ENCODE measurements around the gene CACNA1C.

The CACNA1C gene

DNA sequence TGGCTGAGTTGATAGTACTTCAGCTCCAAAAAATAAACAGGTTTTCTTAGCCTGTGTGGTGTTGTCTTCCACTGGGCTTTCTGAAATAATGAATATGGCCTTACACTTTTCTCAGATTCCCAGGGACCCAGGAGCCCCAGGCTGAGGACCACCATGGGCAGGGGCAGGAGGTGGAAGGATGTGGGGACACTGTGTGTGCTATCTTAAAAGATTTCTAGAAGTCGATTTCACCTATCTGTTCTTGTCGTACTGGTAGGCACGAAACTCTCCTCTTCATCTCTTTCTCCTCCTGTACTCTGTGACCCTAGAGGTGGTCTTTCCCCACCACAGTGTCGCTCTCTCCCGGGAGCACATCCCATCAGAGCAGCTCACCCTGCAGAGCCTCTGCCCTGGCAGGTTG, 634.3 kb downstream of the CACNA1C start:
- no peak for DNase-seq

- no peak for DNase-seq
Observed at GRCh38 chr12:2687726-2688125, 634.9 kb downstream of the CACNA1C start.

GRCh38 chr12:2688381-2688931, 635.7 kb downstream of the CACNA1C start:
- no peak for DNase-seq

DNA sequence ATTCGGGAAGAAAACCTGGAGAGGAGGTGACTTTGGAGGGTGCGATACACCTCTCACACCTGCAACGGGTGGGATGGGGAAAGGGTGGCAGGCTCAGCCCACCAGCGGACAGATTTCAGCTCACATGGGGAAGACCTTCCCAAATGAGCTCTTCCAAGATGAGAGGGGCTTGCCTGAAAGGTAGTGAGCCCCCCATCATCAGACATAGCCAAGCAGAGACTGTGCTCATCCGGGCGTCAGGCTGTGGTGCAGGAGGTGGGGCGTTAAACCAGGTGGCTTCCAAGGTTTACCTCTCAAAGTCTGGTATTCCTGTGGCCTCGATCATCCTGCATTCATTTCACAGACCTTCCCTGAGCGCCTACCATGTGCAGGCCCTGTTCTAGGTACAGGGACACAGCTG, 636.6 kb downstream of the CACNA1C start:
- no peak for DNase-seq

DNA sequence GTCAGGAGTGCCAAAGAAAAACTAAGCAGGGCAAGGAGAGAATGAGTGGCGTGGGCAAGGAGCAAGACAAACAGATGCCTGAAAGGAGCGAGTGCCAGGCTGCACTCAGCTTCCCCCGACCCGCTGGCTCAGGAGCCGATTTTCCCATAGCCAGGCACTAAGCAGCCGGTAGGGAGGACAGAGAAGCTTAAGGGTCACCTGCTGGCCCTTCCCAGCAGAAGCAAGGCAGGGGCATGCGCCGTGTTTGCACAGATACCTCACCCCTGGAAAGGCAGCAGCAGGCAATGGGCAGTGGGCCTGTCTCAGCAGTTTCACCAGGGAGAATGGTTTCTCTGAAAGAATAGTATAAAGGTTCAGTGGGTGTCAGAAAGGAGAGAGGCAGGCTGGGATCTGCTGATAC, 637.1 kb downstream of the CACNA1C start:
- no peak for DNase-seq

DNA sequence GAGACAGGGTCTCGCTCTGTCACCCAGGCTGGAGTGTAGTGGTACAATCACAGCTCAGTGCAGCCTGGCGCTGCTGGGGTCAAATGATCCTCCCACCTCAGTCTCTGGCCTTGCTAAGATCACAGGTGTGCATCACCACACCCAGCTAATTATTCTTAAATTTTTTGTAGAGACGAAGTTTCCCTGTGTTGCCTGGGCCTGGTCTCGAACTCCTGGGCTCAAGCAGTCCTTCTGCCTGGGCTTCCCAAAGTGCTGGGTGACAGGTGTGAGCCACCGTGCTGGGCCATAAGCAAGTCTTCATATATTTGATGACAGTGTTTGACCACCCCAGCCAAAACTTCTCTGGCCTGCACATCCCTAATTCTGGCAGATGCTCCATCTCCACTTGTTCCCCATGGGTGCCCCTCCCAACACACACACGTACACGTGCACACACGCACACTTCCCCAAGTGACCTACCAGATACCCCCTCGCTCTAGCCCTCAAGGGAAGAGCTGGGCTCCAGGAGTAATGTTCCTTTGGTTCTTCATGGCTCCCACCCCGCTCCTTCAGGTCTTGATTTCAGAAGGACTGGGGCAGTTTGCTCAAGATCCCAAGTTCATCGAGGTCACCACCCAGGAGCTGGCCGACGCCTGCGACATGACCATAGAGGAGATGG, 637.7 kb downstream of the CACNA1C start:
- no peak for DNase-seq

DNA sequence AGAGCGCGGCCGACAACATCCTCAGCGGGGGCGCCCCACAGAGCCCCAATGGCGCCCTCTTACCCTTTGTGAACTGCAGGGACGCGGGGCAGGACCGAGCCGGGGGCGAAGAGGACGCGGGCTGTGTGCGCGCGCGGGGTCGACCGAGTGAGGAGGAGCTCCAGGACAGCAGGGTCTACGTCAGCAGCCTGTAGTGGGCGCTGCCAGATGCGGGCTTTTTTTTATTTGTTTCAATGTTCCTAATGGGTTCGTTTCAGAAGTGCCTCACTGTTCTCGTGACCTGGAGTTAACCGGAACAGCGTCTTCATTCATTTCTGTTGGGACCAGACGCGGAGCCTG, 638.2 kb downstream of the CACNA1C start:
- DNase-seq: peak; percentile 43

DNA sequence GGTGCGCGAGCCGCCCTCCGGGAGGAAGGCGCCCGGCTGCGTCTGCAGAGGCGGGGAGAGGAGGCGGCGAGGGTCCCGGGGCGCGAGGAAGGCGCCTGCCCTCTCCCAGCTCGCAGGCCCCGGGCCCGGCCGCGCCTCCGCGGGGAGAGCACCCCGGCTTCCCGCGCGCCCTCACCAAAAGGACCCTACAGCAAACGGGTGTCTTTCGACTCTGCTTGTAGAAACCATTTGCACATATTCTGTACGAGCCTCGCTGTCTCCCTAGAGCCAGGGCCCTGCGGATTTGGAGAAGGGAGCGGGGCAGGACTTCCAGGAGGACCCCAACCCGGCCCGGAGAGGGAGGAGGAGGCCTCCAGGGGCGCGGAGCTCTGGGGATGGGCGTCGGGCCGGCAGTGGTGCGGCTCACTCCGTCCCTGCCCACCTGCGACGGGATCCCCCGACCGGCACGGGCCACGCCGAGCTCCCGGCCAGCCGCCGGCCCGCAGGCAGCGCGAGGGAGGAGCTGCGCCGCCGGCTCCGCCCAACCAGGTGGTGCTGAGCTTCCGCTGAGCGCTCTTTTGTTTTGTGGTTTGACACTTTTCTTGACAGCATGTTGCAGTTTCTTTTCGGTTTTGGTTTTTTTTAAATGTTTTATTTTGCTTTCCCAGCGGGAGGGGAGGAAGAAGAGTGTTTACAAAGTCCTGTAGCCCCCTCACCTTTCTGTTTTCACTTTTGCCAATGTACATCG, 638.7 kb downstream of the CACNA1C start:
- DNase-seq: peak; percentile 1

- DNase-seq: no peak
Observed at GRCh38 chr12:2692080-2692479, 639.3 kb downstream of the CACNA1C start.

DNA sequence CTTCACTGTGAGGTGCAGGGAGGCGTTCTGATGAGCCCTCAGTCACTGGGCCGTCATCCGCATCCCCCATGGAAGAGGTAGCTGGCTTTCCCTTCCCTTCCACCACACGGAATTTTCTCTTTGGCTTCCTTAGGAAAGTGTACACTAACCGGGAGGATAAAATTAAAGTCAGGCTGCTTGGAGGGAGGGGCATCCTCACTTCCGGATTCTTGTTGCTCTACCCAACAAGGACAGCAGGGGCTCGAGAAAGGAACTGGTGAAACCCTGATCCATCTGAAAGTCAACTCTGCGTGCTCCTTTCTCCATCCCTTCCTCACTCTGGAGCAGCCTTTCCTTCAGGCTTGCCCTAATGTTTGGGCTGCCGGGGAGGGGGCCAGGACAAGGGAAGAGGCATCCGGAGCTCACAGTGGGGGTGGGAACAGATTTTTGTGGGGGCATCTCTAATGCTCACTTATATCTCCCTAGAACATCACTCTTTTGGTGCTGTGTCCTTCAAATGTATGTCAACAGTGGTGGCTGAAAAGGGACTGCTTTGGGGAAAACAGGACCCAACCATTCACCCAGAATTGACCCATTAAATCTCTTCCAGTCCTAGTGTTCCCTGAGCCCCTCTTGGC, 640.6 kb downstream of the CACNA1C start:
- peak; percentile 19 for DNase-seq

- no peak for DNase-seq
Observed at GRCh38 chr12:2693980-2694610, 641.3 kb downstream of the CACNA1C start.

DNA sequence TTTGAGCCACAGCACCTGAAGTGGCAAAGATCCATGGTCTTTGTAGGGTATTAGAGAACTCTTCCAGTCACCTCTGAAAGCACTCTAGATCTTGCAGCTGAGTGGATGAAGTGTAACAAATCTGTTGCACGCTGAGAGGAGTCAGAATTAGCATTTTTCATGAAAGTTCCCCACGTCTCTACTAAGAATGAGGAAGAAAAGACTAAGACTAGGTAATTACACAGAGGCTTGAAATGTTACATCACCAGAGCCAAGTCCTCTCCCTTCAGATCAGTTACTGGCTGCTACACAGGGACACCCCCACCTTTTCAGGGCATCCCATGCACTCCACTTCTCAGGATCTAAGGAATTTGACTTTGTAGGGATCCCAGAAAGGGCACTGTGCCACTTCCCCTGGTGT, 643.3 kb downstream of the CACNA1C start:
- peak; percentile 29 for DNase-seq

DNA sequence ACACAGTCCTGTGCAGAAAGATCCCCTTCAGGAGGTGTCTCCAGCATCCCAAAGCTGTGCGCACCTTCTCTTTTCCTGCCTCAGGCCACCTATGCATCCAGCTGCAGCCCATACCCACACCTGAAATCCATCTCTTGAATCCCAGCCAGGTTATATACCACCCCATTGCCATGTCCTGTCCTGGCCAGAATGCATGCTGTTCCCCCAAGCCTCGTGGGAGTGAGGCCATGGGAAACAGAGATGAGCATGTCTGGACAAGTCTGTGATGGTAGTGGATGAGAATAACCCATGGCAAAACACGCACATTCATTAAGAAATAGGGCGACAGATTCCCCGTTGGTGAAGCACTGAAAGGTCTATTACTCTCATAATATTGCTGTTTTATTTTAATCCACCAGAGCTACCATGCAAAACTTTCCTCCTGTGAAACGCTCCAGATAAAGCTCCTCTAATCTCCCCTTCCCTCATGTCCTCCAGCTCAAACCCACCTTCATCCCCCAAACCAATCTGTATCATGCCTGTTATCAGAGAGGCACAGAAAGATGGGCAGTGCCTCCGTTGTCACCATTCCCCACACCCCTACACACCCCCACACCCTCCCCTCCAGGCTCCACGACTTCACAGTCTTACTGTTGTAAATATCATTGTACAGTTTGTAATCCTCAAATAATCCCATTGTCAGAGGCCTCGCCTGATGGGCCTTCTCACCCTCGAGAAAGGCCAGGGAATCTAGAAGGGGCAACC, 644.4 kb downstream of the CACNA1C start:
- DNase-seq: no peak

DNA sequence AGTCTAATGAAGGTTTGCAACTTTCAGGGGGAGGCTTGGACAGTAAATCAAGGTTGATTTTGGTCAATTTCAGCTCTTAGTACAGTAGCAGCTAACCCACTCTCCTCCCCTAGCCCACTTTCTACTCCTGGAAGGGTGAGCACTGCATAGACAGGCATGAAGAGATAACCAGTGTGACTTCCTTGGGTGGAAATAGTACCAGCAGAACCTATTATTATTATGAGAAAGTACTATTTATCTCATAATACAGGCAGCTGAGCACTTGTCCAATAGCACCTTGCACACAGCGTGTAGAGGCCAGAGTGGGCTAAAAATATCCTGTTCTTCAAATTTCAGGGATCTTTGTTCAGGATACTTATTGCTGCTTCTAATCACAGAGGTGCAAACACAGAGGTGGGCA, 645.8 kb downstream of the CACNA1C start:
- no peak for DNase-seq

DNA sequence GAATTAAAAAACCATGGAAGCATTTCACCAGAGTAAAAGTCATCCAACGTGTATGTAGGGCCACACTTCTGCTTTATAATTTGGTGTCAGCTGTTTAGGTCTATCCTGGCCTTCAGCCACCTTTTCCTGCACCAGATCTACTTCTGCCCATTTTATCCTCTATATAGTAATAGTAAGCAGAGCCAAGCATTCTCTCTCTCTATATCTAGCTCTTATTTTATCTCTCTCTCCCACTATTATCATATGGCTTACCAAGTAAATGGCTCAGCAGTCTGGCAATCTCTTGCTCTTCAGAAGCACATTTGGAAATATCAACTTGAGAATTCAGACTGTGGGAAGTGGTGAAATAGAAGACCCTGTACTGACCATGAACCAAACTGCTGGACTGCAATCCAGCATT, 657.9 kb downstream of the CACNA1C start:
- DNase-seq: no peak

DNA sequence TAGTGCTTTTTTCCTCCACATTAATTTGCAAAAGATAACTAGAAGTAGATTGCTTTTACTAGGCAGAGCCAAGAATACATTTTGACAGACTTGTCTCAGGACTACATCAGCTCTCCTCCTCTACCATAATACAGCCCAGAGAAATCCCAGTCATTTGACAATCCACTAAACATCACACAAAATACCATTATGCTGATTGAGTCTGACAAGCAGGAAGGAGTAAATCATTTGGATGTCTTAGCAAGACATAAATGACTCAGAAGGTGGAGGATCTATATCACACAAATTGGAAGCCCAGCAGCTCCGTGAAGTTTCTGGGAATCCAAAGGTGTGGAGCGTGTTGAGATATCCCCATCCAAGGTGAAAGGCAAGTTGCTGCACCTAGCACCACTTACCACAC, 666.6 kb downstream of the CACNA1C start:
- DNase-seq: no peak

- no peak for DNase-seq
Observed at GRCh38 chr12:2722806-2723205, 670.0 kb downstream of the CACNA1C start.

GRCh38 chr12:2732290-2732689, 679.5 kb downstream of the CACNA1C start:
- no peak for DNase-seq

DNA sequence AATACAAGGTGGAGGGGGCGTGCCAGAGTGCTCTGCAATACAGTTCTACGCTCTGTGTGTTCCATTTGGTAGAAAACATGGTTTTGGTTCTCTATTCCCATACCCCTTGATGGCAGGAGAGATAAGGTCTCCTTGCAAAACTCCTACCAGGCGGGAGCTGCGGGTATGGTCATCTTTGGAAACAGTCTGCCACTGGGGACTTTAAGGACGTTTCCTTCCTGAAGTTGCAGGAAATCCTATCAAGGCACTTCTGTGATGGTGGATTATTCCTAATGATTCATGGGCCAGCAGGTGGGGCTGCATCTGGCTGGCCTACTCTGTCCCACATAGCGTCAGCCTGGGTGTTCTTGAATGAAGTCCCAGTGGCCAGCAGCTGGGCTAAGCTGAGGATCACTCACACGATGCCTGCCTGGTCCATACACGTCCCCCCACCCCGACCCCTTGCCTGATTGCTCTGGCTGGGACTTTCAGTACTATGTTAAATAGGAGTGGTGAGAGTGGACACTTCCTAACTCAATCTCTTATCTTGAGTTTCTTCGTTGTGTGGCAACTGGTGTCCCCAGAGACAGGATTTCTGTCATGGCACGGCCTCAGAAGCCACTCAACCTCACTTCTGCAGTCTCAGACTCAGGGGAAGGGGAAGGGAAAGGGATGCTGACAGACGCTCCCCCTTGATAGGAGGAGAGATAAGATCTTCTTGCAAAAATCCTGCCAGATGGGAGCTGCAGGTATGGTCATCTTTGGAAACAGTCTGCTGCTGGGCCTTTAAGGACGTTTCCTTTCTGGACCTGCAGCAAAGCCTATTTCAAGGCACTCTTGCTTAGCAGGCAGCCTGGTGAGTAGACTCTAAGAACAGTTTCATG, 680.9 kb downstream of the CACNA1C start:
- no peak for DNase-seq

GRCh38 chr12:2735432-2735831, 682.6 kb downstream of the CACNA1C start:
- no peak for DNase-seq

DNA sequence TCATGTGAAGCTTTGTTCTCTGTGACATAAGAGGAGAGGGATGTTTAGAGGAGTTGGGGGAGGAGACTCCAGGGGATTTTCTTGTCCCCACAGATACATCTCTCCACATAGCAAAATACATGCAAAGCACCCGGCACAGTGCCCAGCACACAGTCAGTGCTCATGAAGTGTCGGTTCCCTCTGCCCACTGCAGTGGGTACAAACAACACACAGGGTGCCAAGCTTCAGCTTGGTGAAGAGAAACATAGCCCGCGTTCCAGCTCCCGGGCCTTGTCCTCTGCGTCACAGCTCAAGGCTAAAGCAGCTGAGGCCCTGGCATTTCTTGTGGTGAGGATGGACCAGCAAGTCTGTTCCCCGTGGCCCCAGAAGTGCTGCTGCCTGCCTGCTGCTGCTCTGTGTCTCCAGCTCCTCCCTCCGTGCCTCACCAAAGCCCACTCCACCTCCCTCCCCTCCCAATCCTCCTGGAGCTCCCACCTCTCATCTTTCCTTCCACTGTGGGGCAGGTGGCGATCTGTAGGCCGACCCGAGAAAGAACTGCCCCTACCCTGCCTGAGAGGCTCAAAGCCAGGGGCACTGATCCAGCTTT, 685.0 kb downstream of the CACNA1C start:
- no peak for DNase-seq

GRCh38 chr12:2739069-2739468, 686.3 kb downstream of the CACNA1C start:
- DNase-seq: no peak
